ENCODE data around the gene DGCR2.

GRCh38 chr22:19088866-19089595 is 33.2 kb downstream of the DGCR2 start:
- TF ChIP-seq BHLHE40 (IDR thresholded peaks at IDR 0.05; ENCODE audit: borderline replicate concordance) (no peak), HDGF (IDR thresholded peaks at IDR 0.05; ENCODE audit: borderline replicate concordance) (no peak), TARDBP (IDR thresholded peaks at IDR 0.05) (no peak)

Data from HEK293T (cell line).